Fibroblast of skin of back (primary cell): ENCODE results near the gene YPEL5.

Experiments used
- DNase-seq: peaks from one replicate; pipeline ENCODE4 v3.0.0-alpha.2; 2013

Gene YPEL5

GRCh38 chr2:30172627-30173026 is 25.8 kb downstream of the YPEL5 start:
- DNase-seq, result no peak

- no peak for DNase-seq
These were observed 30.6 kb downstream of the YPEL5 start for GRCh38 chr2:30177440-30177839.

DNA sequence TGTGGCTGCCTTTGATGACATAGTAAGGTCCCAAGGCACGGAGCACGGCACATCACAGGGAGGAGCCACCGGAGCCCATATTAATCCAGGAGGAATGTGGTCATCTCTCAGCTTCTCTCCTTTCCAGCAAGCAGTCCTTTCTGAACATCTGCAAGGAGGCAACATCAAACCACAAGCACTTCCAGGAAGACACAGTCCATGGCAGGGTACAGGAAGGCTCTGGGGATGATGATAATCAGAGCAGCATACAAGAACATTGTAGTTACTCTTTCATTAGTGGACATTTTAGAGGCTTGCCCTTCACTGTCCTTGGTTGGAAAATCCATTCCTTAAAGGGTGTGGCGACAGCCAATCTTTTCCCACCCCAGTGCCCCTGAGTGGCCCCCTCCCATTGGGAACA is 31.1 kb downstream of the YPEL5 start:
- no peak for DNase-seq

- DNase-seq, result peak; percentile 40
These were observed 32.0 kb downstream of the YPEL5 start for GRCh38 chr2:30178618-30179434.

DNA sequence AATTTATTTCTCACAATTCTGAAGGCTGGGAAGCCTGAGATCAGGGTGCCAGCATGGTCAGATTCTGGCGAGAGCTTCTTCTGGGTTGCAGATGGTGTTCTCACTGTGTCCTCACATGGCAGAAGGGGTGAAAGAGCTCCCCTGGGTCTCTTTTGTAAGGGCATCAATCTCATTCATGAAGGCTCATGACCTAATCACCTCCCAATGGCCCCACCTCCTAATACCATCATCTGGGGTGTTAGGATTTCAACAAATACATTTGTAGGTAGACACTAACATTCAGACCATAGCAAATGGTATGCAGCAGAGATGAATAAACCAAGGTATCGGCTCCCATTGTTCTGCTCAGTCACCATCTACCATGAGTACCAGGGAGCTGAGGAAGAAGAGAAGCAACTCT is 32.7 kb downstream of the YPEL5 start:
- no peak for DNase-seq

GRCh38 chr2:30180226-30180625 is 33.4 kb downstream of the YPEL5 start:
- no peak for DNase-seq

GRCh38 chr2:30181176-30181575 is 34.4 kb downstream of the YPEL5 start:
- DNase-seq, result no peak

- DNase-seq, result no peak
These were observed 37.2 kb downstream of the YPEL5 start for GRCh38 chr2:30184035-30184434.

DNA sequence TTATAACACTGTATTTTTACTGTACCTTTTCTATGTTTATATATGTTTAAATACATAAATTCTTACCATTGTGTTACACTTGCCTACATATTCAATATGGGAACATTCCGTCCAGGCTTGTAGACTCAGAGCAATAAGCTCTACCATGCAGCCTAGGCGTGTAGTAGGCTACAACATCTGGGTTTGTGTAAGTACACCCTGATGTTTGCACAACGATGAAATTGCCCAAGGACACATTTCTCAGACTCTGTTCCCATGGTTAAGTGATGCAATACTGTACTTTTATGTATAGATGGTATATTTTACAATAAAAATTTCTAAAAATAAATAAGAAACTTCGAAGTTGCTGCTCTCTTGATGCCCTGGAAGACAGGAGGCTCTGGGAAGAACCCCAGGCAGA is 38.4 kb downstream of the YPEL5 start:
- no peak for DNase-seq

- DNase-seq, result no peak
These were observed 41.5 kb downstream of the YPEL5 start for GRCh38 chr2:30188292-30188691.

- DNase-seq, result no peak
These were observed 43.8 kb downstream of the YPEL5 start for GRCh38 chr2:30190637-30191036.

DNA sequence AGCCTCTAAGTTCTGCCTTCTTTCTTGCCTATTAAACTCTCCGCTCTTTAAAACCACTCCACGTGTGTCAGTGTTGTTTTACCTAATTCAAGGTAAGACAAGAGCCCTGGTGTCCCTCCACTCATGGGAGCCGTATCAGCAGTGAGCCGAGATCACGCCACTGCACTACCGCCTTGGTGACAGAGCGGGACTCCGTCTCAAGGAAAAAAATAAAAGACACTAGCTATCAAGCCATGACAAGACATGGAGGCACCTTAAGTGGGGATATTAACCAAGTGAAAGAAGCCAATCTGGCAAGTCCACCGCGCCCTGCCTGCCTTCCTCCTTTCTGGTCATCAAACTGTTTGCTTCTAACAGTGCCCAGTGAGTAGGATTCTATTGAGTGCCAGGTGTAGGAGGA is 44.3 kb downstream of the YPEL5 start:
- no peak for DNase-seq

- no peak for DNase-seq
These were observed 45.0 kb downstream of the YPEL5 start for GRCh38 chr2:30191819-30192271.

GRCh38 chr2:30192314-30192713 is 45.5 kb downstream of the YPEL5 start:
- DNase-seq, result no peak

GRCh38 chr2:30193104-30193681 is 46.4 kb downstream of the YPEL5 start:
- peak; percentile 36 for DNase-seq

DNA sequence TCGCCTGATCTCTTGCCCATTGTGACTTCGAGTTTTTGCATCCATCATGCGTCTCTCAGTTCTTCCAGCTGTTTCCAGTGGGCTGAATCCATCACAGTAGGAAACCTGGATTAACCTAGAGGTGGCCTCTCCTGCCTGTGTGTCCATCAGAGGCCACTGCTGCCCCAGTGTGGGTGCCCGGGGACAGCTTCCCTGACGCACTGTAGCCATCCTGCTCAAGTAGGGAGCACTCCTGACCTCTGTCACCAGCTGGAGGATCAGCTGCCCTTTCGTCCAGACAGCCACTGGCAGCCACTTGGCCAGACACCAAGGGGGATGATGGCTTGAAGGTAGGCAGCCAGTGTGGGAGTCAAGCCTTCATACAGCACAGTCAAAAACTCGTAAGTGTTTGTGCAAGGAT is 47.6 kb downstream of the YPEL5 start:
- no peak for DNase-seq

DNA sequence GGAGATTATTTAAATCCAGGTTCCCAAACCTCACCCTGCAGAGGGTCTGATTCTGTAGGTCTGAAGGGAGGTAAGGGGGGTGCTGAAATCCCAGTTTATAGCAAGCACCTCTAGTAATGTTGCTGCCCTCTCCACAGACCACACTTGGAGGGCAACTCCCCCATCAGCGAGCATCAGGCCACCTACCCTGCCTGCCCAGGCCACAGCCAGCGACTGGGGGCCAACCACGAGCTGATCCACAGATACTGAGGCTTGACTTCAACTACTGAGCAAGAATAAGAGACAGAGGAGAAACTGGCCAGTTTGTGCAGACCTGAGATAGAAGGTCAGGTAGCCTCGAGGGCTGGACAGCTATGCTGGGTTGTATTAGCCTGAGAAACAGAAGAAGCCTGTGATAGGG is 48.2 kb downstream of the YPEL5 start:
- no peak for DNase-seq

DNA sequence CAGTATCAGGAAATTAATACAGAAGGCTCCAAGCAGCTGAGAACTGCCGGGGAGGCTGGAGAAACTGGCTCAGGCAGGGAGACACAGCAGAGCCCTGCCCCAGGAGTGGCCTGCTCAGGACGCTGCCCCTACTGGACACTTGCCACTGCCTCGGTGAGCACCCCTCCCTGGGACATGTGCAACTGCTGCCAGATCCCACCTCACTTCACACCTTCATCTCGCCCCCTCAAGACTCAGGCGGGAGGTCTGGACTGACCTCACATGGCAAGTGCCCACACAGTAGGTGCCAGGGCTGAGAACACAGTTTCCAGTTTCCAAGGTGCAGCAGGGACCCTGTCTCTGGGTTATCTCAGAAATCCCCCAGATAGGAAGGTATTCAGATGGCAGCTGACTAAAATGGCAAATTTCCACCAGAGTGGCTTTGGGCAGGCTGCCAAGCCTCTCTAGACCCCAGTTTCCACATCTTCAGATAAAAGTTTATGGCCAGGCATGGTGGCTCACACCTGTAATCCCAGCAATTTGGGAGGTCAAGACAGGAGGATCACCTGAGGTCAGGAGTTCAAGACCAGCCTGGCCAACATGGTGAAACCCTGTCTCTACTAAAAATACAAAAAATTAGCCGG is 50.9 kb downstream of the YPEL5 start:
- no peak for DNase-seq

DNA sequence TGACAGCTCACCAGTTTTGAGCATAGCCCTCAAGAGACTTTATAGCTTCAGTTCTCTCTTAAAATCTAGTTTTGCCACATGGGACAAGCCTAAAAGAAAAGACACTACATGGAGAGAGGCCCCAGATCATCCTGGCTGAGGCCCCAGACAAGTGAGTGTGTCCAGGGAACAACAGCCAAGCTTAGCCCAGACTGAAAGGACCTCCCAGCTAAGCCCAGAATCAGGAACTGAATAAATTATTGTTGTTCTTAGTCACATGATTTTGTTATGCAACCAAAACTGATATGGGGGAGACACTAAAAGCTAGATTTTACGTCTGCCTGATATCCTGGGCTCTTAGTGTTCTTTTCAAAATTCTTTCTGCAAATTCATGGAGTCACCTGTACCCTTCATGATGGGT is 55.2 kb downstream of the YPEL5 start:
- no peak for DNase-seq

DNA sequence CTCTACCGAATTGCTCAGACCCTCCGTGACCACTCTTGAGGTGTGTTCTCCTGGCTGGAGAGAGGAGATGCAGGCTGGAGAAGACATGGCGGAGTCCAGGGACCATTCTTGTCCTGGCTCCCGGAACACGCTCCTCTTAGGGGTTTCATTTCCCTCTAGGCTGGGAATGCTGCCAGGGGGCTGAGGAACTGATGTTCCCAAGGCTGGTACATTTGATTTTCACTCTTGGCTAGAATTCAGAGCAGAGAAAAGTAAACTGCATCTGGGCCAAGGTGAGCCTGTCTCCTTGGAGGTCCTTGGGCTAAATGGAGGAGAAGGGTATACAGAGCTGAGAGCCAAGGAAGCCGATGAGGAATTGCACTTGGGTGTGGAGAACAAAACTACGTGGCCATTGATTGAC is 56.3 kb downstream of the YPEL5 start:
- no peak for DNase-seq

- DNase-seq, result no peak
These were observed 57.5 kb downstream of the YPEL5 start for GRCh38 chr2:30204281-30204680.

DNA sequence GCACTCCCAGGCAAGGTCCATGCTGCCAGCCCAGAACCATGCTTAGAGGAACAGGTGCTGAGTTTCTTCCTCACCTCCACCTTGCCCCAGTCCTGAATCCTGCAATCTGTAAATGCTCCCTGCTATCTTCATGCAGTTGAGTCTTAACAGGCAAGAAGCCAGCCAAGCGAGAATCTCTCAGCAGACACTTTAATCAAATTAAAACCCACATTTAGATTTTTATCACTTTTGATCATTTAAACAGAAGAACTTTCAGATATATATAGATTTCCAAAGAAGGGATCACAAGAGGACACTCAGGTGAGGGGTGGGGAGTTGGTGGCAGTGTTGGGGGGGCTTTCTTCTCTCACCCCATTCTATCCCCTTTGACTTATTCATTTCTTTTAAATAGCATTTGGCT is 58.6 kb downstream of the YPEL5 start:
- DNase-seq, result no peak

GRCh38 chr2:30206461-30207430 is 59.9 kb downstream of the YPEL5 start:
- no peak for DNase-seq
